Stimulated activated CD4-positive, alpha-beta T cell treated with anti-CD3 and anti-CD28 coated beads, Interleukin-15, amount 100 ng/mL, for 1 hour (primary cell): ENCODE data around the gene CELF2.
A peak's percentile ranks its signal among the peaks of the same experiment; 100 is the strongest.

Experiments used
- DNase-seq, 2 donors: peaks; one replicate each; pipeline ENCODE4 v3.0.0-alpha.2; 2020; ENCODE audit warnings: low read depth in 1 of 2, low spot score in 1 of 2

The CELF2 gene

GRCh38 chr10:11153245-11153644, 135.6 kb downstream of the CELF2 start:
- no peak for DNase-seq

GRCh38 chr10:11153766-11154165, 136.1 kb downstream of the CELF2 start:
- no peak for DNase-seq

GRCh38 chr10:11154333-11154732, 136.7 kb downstream of the CELF2 start:
- no peak for DNase-seq

GRCh38 chr10:11154849-11155498, 137.3 kb downstream of the CELF2 start:
- DNase-seq = no peak

GRCh38 chr10:11156480-11156879, 138.8 kb downstream of the CELF2 start:
- DNase-seq = no peak

- no peak for DNase-seq
Measured at GRCh38 chr10:11157292-11158076, 139.8 kb downstream of the CELF2 start.

GRCh38 chr10:11158080-11158479, 140.4 kb downstream of the CELF2 start:
- no peak for DNase-seq

- no peak for DNase-seq
Measured at GRCh38 chr10:11159543-11160215, 142.0 kb downstream of the CELF2 start.

GRCh38 chr10:11161096-11161495, 143.4 kb downstream of the CELF2 start:
- no peak for DNase-seq

GRCh38 chr10:11161910-11162309, 144.2 kb downstream of the CELF2 start:
- no peak for DNase-seq

GRCh38 chr10:11162828-11163599, 145.3 kb downstream of the CELF2 start:
- DNase-seq = peak in 1 of 2 donors; percentile 59

GRCh38 chr10:11163780-11164550, 146.3 kb downstream of the CELF2 start:
- no peak for DNase-seq

- no peak for DNase-seq
Measured at GRCh38 chr10:11164551-11164802, 146.8 kb downstream of the CELF2 start.

- peak; percentile 28 to 39 for DNase-seq
Measured at GRCh38 chr10:11164803-11165590, 147.3 kb downstream of the CELF2 start.

GRCh38 chr10:11165591-11166543, 148.2 kb downstream of the CELF2 start:
- peak; percentile 35 to 50 for DNase-seq

GRCh38 chr10:11166550-11166949, 148.9 kb downstream of the CELF2 start:
- no peak for DNase-seq

GRCh38 chr10:11167233-11167966, 149.7 kb downstream of the CELF2 start:
- no peak for DNase-seq

- DNase-seq = no peak
Measured at GRCh38 chr10:11168423-11169090, 150.9 kb downstream of the CELF2 start.
